ENCODE data around the gene PPP6R3.

GRCh38 chr11:68541116-68541515 lies 80.6 kb downstream of the PPP6R3 start:
- TF ChIP-seq SIN3A (IDR thresholded peaks at IDR 0.05; ENCODE audit: borderline replicate concordance, insufficient read depth, low read length), result no peak
- TF ChIP-seq POLR2AphosphoS5 (IDR thresholded peaks at IDR 0.05; ENCODE audit: low read depth, low read length), result no peak
